Embryonic facial prominence (tissue), 1 donor: ENCODE data around the gene PRSS23.
"Not testable (repeated sequence)": the region's sequence is repeated elsewhere in the genome, so short reads cannot be mapped to it uniquely, and the experiment has no call there.

Source experiments
- DNase-seq: peaks from one replicate; pipeline ENCODE4 v3.0.0-alpha.2; 2016; ENCODE audit errors: extremely low spot score

PRSS23 gene

GRCh38 chr11:86800076-86800959 is at the start of gene PRSS23:
TSS of gene PRSS23 (plus strand) at chr11:86800542. CDS start at chr11:86807644, 7,102 bp downstream.
- DNase-seq = no peak

GRCh38 chr11:86753459-86753858 is 46.9 kb upstream of the PRSS23 start:
- DNase-seq = no peak

- DNase-seq = no peak
Observed at GRCh38 chr11:86755146-86755545, 45.2 kb upstream of the PRSS23 start.

- DNase-seq = no peak
Observed at GRCh38 chr11:86758171-86758570, 42.2 kb upstream of the PRSS23 start.

GRCh38 chr11:86760577-86760976 is 39.8 kb upstream of the PRSS23 start:
- no peak for DNase-seq

GRCh38 chr11:86761978-86762377 is 38.4 kb upstream of the PRSS23 start:
- no peak for DNase-seq

GRCh38 chr11:86765203-86765602 is 35.1 kb upstream of the PRSS23 start:
- DNase-seq = no peak

GRCh38 chr11:86765878-86766277 is 34.5 kb upstream of the PRSS23 start:
- no peak for DNase-seq

- no peak for DNase-seq
Observed at GRCh38 chr11:86769219-86769618, 31.1 kb upstream of the PRSS23 start.

- DNase-seq = not testable (repeated sequence)
Observed at GRCh38 chr11:86770473-86771027, 29.8 kb upstream of the PRSS23 start.

GRCh38 chr11:86772999-86773398 is 27.3 kb upstream of the PRSS23 start:
- DNase-seq = no peak

- no peak for DNase-seq
Observed at GRCh38 chr11:86773513-86774252, 26.7 kb upstream of the PRSS23 start.

GRCh38 chr11:86774417-86774816 is 25.9 kb upstream of the PRSS23 start:
- DNase-seq = no peak

- no peak for DNase-seq
Observed at GRCh38 chr11:86775361-86775760, 25.0 kb upstream of the PRSS23 start.

- no peak for DNase-seq
Observed at GRCh38 chr11:86781546-86781945, 18.8 kb upstream of the PRSS23 start.

- DNase-seq = no peak
Observed at GRCh38 chr11:86782742-86783141, 17.6 kb upstream of the PRSS23 start.

- DNase-seq = no peak
Observed at GRCh38 chr11:86783661-86784060, 16.7 kb upstream of the PRSS23 start.

GRCh38 chr11:86784241-86784681 is 16.1 kb upstream of the PRSS23 start:
- no peak for DNase-seq

GRCh38 chr11:86785576-86785975 is 14.8 kb upstream of the PRSS23 start:
- DNase-seq = no peak

- no peak for DNase-seq
Observed at GRCh38 chr11:86787018-86787536, 13.3 kb upstream of the PRSS23 start.

GRCh38 chr11:86787656-86788055 is 12.7 kb upstream of the PRSS23 start:
- no peak for DNase-seq

GRCh38 chr11:86790195-86790725 is 10.1 kb upstream of the PRSS23 start:
- DNase-seq = no peak
